GM12874 (cell line): Measurements from ENCODE around the gene OR56A4.
A peak's percentile ranks its signal among the peaks of the same experiment; 100 is the strongest.

Experiments used
- TF ChIP-seq, protein P1 (sequence below): IDR thresholded peaks from 2 replicates; pipeline ENCODE4 v1.5.1; 2011; ENCODE audit warnings: low read depth, mild to moderate bottlenecking, control low read depth, low read length, moderate library complexity; ENCODE audit not compliant: insufficient read depth

Gene OR56A4

DNA sequence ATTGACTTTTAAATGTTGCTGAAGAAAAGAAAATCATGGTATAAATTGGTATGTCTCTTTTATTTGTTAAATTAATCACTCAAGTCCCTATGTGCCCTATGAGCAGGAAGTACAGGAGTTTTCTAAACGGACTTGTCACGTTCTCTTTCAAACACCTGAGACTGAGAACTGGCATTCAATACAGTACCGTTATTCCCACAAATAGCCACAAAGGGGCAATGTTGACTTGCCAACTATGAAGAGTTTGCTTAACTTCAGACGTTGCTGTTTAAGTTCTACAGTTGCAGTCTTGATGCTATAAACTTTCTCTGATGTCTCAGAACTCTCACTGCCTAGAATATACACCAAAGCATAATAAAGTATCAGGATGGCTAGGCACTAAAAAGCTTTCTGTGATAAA lies 16.2 kb upstream of the OR56A4 start:
- TF ChIP-seq, protein P1, sequence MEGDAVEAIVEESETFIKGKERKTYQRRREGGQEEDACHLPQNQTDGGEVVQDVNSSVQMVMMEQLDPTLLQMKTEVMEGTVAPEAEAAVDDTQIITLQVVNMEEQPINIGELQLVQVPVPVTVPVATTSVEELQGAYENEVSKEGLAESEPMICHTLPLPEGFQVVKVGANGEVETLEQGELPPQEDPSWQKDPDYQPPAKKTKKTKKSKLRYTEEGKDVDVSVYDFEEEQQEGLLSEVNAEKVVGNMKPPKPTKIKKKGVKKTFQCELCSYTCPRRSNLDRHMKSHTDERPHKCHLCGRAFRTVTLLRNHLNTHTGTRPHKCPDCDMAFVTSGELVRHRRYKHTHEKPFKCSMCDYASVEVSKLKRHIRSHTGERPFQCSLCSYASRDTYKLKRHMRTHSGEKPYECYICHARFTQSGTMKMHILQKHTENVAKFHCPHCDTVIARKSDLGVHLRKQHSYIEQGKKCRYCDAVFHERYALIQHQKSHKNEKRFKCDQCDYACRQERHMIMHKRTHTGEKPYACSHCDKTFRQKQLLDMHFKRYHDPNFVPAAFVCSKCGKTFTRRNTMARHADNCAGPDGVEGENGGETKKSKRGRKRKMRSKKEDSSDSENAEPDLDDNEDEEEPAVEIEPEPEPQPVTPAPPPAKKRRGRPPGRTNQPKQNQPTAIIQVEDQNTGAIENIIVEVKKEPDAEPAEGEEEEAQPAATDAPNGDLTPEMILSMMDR = no peak

DNA sequence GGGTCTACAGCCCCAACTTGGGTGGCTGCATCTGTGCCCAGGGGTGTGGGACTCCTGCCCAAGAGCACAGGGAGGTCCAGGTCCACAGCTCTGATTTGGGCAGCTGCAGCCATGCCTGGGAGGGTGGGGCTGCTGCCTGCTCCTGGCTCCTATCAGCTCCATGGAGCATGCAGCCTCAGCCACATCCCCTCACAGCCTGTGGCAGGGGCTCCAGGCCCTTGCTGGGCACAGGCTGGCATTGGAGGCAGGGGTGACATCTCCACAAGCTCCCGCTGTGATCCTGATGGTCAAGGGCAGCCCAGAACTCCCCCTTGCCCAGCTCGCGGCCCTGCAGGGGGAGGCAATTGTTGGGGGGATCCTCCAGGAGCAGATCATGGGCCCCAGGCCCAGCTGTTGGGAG lies 6.3 kb upstream of the OR56A4 start:
- TF ChIP-seq, protein P1 = no peak

DNA sequence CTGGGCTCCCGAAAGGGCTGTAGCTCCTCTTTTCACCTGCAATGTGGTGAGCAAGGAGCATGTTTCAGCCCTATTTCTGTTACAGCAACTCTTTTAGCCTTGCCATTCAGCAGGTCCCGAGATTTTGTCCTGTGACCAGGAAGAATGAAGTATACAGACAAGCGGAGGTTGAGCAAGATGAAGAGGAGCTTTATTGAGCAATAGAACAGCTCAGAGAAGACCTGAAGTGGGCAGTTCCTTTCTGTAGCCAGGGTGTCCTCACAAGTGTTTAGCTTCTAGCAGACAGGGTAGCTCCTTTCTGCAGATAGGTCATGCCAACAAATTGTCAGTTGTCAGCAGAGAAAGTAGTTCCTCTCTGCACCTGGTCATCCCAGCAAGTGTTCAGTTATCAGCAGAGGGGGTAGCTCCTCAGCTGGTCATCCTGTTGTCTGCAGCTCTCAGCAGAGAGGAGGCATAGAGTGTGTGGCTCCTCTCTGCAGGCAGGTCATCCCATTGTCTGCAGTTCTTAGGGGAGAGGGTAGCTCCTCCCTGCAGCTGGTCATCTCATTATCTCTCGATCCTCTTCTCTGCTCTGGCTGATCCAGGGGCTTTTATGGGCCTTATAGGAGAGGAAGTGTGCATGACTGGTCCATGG lies 5.4 kb upstream of the OR56A4 start:
- TF ChIP-seq, protein P1 = no peak

DNA sequence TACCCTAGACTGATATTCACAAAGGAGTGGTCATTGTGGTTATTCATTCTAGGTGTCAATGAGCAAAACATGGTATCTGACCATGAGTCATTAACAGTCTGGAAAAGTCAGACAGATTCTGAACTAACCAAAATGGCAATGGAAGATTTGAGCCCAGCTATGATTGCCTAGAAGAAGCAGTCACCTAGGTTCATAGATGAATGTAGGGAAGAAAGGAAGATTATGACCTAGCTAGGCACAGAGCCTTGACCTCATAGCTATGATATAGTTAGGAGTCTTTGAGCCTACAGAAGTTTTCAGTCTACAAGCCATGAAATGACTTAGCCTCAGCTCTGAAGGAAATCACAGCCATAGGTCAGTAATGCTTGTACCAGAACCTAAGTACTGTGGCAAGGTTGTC lies 351 bp downstream of the OR56A4 start:
- TF ChIP-seq, protein P1 = no peak

DNA sequence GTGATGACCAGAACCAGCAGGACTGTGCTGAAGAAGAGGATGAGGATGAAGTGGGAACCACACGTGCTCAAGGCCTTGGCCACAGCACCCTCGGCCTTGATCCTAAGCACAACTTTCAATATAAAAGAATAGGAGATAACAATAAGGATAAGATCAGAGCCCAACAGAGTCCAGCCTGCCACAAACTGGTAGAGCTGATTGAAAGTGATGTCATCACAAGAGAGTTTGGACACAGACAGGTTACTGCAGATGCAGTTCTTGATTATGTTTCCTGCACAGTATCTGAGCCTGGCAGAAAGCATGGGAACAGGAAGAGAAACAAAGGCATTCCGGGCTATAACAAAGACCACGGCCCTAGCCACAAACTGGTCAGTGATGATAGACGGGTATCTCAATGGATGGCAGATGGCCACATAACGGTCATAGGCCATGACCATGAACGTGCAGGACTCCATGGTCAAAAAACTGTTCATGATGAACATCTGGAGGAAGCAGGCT lies 4.5 kb downstream of the OR56A4 start:
- TF ChIP-seq, protein P1 = no peak

DNA sequence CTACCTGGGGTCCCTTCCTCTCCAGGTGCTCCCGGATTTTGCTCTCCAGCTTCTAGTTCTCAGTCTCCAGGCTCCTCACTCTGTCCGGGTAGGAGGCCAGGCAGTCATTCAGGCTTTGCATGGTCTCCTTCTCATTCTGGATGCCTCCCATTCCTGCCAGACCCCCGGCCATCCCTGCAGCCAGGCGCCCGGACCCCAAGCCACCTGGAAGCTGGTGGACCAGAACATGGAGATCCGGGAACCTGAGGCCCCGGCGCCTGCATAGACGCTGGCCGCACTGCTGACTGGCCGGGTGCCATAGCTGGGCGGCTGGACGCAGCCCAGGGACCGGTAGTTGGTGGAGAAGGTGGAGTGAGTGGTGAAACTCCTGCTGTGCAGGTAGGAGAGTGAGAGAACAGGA lies 12.0 kb downstream of the OR56A4 start:
- TF ChIP-seq, protein P1 = no peak

DNA sequence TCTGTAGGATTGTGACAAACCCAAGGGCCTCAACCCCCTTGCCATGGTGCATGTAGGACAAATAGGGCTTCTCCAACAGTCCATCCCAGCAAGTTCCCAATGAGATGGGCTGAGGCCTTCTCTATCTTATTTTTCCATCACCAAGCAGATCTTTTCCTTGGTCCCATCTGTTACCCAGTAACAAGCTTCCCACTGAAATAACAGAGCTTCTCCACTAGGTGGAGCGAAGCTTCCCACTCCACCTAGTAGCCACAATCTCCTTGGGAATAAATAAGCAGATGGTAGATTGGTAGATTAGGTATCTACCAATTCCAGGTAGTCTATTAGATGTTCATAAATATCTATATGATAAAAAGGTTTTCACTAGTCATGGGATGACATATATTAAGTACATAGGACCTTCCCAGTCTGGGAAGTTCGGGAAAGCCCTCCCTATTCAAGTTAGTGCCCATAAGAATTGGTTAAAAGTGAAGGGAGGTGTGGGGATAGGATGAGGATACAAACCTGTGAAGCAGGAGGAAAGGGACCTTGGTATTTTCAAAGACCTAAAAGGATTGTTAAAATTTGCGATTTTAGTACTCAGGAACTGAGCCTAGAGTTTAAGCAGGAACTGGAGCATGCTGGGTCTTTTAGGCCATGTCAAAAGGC lies 14.0 kb downstream of the OR56A4 start:
- TF ChIP-seq, protein P1 = peak; percentile 40; the same call in 1 of the 2 replicates
